H1 (cell line): ENCODE results near the gene ELMOD1.

Experiments used
- POLR2AphosphoS5 ChIP-seq: IDR thresholded peaks from 2 replicates; pipeline ENCODE4 v1.6.1; 2011; ENCODE audit warnings: low read depth, low read length
- TCF12 ChIP-seq: IDR thresholded peaks from 2 replicates; pipeline ENCODE4 v1.6.1; 2011; ENCODE audit warnings: low read depth, mild to moderate bottlenecking, low read length
- TF ChIP-seq, protein P1 (sequence below), 3 experiments: IDR thresholded peaks; 1 replicate in 2 of 3; 2 replicates in 1 of 3; pipeline versions ENCODE4 v1.5.1 to v1.6.1; 2011; ENCODE audit warnings: low read length in 3 of 3, mild to moderate bottlenecking in 3 of 3, inconsistent platforms in 2 of 3, low read depth in 1 of 3, moderate library complexity in 1 of 3; ENCODE audit not compliant: insufficient read depth in 1 of 3; ENCODE audit errors: control extremely low read depth in 1 of 3

DNA sequence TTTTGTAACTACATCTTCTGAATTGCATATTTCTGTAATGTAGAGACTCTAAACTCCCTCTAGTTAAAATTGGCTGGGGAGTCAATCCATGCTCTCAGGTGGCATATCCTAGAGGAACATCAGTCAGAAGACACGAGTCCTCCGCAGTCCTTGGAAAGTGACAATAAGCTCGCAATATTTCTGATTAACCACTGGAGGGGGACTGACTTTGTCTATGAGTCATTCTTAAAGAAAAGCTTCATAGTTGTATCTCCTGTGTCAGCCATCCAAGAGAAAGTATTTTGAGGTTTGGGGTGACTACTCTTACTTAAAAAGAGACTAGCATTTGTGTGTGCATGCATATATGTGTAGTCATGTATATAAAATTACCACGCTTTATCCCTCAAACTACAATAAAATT lies 60.7 kb downstream of the ELMOD1 start:
- TF ChIP-seq TCF12 = no peak
- TF ChIP-seq, protein P1, sequence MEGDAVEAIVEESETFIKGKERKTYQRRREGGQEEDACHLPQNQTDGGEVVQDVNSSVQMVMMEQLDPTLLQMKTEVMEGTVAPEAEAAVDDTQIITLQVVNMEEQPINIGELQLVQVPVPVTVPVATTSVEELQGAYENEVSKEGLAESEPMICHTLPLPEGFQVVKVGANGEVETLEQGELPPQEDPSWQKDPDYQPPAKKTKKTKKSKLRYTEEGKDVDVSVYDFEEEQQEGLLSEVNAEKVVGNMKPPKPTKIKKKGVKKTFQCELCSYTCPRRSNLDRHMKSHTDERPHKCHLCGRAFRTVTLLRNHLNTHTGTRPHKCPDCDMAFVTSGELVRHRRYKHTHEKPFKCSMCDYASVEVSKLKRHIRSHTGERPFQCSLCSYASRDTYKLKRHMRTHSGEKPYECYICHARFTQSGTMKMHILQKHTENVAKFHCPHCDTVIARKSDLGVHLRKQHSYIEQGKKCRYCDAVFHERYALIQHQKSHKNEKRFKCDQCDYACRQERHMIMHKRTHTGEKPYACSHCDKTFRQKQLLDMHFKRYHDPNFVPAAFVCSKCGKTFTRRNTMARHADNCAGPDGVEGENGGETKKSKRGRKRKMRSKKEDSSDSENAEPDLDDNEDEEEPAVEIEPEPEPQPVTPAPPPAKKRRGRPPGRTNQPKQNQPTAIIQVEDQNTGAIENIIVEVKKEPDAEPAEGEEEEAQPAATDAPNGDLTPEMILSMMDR (IDR thresholded peaks at IDR 0.05; ENCODE audit: control extremely low read depth in 1 of 3, insufficient read depth in 1 of 3, low read depth in 1 of 3, low read length in 3 of 3) = no peak
- no peak for TF ChIP-seq POLR2AphosphoS5
